HS-5 (cell line): Measurements from ENCODE around the gene NRG3.
A peak's percentile ranks its signal among the peaks of the same experiment; 100 is the strongest.
"Not testable (repeated sequence)": the region's sequence is repeated elsewhere in the genome, so short reads cannot be mapped to it uniquely, and the experiment has no call there.

ENCODE experiments used
- DNase-seq: peaks from one replicate; pipeline ENCODE4 v3.0.0-alpha.2; 2012; ENCODE audit warnings: low read depth

NRG3 gene

DNA sequence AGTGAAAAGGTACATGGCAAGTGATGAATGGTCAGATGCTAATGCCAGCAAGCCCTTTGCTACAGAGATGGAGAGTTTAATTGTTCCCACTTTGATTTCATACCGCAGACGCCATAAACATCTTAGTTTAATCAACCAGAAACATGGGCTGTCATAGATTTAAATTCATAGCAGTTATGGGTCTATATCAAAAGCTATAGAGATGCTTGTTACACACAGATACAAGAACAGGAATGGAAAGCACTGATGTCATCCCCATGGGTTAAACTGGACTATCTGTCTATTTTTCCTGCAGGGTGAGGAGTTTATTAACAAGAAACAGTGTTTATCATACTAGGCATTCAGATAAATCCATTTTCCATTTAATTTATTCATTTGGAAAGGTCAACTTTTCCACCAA, 409.2 kb downstream of the NRG3 start:
- DNase-seq, result no peak

- DNase-seq, result peak; percentile 75
These were observed 413.5 kb downstream of the NRG3 start for GRCh38 chr10:82288461-82288881.

GRCh38 chr10:82289945-82290344, 415.0 kb downstream of the NRG3 start:
- DNase-seq, result no peak

GRCh38 chr10:82294874-82295378, 419.9 kb downstream of the NRG3 start:
- DNase-seq, result peak; percentile 3

DNA sequence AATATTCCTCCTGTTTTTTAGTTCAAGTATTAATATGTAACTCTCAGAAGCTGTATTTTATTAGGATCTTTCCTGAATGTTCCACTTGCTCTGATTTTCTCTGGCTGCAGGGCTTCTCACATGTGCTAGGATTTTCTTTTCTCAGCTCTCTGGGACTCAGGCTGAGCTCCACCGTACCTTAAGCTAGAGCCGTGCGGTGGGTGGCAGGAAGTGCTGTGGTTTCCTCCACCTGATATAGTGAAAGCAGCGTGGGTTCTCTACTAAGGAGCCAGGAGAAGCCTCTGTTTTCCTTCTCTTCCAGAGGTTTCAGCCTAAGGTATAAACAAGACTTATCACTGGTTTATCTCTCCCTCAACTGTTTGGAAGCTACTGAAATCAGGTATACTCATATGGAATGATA, 433.6 kb downstream of the NRG3 start:
- DNase-seq, result no peak

DNA sequence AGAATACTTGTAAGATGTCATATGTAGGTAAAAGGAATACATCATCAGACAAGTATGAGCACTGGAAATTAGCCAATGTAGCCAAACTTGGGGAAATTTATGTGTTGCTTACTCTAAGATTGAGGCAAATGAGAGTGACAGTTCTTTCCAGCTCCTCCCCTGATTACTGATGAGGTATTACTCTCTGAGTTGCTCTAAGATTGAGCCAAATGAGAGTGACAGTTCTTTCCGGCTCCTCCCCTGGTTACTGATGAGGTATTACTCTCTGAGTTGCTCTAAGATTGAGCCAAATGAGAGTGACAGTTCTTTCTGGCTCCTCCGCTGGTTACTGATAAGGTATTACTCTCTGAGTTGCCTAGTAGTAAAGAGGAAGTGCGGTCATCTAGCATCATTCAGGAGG, 435.8 kb downstream of the NRG3 start:
- no peak for DNase-seq

GRCh38 chr10:82313401-82313800, 438.4 kb downstream of the NRG3 start:
- no peak for DNase-seq

- no peak for DNase-seq
These were observed 443.5 kb downstream of the NRG3 start for GRCh38 chr10:82318534-82318933.

GRCh38 chr10:82319074-82319473, 444.1 kb downstream of the NRG3 start:
- DNase-seq, result no peak

GRCh38 chr10:82319562-82319961, 444.6 kb downstream of the NRG3 start:
- no peak for DNase-seq

DNA sequence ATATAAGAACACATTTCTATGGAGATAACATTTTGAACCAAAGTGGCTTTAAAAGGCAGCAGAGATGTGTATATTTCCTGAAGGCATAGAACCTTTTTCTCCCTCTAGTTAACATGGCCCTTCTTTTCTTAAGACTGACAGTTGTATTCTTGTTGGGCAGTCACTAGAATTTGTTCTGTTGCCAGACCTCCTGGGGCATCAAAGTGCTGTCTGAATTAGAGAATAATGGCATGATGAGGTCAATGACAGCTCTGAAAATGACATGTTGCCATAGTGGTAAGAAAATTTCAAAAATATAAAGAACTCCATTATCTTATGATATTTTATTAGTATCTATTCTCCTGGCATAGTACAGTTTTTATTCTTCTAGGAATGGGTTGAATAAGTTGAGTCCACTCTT, 446.7 kb downstream of the NRG3 start:
- DNase-seq, result no peak

- no peak for DNase-seq
These were observed 456.7 kb downstream of the NRG3 start for GRCh38 chr10:82331716-82332115.

GRCh38 chr10:82335831-82336230, 460.8 kb downstream of the NRG3 start:
- no peak for DNase-seq

DNA sequence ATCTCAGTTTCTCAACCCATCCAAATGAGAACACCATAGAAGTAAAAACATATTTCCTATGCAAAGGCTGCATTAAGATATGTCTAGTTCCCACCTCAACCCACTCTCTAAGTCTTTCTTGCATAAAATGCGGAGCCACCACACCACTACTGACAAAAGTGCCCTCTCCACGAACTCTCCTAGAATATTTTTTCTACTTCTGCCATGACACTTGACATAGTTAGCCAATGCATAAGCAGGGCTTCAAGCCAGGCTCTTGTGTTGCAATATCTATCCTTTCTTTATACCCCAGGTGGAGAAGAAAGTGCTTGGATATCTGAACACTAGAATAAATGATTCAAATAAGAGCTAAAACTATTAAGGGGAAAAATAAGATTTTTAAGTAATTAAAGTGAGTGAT, 465.2 kb downstream of the NRG3 start:
- no peak for DNase-seq

GRCh38 chr10:82349590-82349989, 474.6 kb downstream of the NRG3 start:
- DNase-seq, result not testable (repeated sequence)

GRCh38 chr10:82353381-82353780, 478.4 kb downstream of the NRG3 start:
- DNase-seq, result no peak

DNA sequence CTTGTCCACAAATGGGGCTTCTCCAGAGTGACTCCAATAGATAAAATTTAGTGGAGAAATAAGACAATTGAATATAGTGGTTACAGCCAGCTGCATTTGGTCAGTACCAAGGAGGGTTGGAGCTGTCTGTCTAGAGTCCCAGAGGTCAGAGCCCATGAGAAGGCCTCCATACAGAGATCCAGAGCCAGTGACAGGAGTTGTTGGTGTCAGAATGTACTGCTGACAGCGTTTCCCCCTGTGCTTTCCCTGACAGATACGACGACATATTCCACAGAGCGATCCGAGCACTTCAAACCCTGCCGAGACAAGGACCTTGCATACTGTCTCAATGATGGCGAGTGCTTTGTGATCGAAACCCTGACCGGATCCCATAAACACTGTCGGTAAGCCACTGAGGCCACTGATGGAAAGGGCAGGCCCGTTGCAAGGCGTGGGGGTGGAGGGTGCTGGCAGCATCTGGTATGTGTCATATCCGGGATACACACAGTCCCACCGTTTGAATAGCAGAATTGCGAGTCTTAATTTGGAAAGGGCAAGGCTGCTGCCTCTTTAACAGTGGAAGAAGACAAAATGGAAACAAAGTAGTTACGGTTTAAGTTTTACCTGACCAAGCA, 483.6 kb downstream of the NRG3 start:
- DNase-seq, result no peak

DNA sequence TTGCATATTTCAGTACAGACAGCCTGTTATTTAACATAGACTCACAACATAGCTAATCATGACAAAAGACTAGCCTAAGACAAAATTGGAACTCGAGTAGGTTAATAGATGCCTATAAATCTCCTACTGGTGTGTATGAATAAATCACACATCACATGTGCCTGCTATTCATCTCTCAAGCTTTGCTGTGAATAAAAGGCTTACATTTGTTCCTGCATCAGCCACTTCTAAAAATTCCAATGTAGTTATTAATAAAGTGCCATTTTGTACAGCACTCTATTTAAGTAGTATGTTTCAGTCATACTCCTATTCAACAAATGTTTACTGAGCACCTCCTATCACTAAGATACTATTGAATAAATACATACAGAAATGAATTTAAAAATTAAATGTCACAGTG, 486.3 kb downstream of the NRG3 start:
- no peak for DNase-seq

- DNase-seq, result peak; percentile 3
These were observed 502.6 kb downstream of the NRG3 start for GRCh38 chr10:82377608-82378007.

- peak; percentile 35 for DNase-seq
These were observed 503.2 kb downstream of the NRG3 start for GRCh38 chr10:82378146-82378545.

- DNase-seq, result no peak
These were observed 508.4 kb downstream of the NRG3 start for GRCh38 chr10:82383350-82383749.

- DNase-seq, result no peak
These were observed 516.1 kb downstream of the NRG3 start for GRCh38 chr10:82390866-82391658.

DNA sequence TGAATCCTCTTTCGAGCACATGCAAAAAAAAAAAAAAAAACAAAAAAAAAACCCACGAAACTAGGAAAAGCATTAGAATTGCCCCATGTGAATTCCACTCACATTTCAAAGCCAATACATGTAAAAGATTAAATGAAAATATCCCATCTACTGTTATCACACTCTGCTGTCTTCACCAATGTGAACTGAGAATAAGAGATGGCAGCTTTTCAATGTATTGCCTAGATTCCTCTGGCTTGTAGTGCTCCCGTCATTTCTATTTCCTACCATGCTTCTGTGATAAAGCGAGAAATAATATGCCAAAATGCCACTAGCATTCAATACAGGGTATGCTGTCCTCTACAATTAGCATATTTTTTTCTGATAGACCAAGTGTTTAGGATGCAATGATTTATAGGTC, 517.0 kb downstream of the NRG3 start:
- no peak for DNase-seq

DNA sequence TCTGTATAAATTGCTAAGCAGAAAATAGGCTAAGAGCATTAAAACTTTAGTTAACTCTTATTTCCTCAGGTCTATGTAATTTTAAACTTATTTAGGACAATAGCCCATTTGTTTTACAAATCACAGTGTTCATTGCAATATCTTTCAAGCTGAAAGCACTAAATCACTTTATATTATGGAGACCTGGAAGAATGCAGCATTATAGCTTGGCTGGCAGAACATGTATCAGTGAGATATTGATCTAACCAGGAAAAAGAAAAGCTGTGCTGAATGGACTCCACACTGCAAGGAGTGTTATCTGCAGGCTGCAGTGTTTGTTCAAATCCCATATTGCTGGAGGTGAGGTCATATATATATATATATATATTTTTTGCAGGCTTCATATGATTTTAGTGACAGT, 517.5 kb downstream of the NRG3 start:
- no peak for DNase-seq
